HepG2 (cell line): Measurements from ENCODE around the gene CPVL. TPM values are rescaled to one million over a fixed set of nuclear protein-coding genes. Genes with fewer than 3 reads are reported as not detected.

Experiments
- HIVEP1 ChIP-seq: sonication (generic); formaldehyde crosslinking; IDR thresholded peaks from 2 replicates; pipeline ENCODE4 v1.4.0; 2020; ENCODE audit warnings: mild to moderate bottlenecking, missing genetic modification reagents
- MED13 ChIP-seq: sonication (generic); formaldehyde crosslinking; IDR thresholded peaks from 2 replicates; pipeline ENCODE4 v1.5.0; 2020; ENCODE audit warnings: missing genetic modification reagents
- MED8 ChIP-seq: sonication (generic); formaldehyde crosslinking; IDR thresholded peaks from 2 replicates; pipeline ENCODE4 v1.8.1; 2023; ENCODE audit warnings: mild to moderate bottlenecking, missing genetic modification reagents; ENCODE audit not compliant: insufficient replicate concordance
- NR2F6 ChIP-seq, 2 experiments: IDR thresholded peaks; 2 replicates each; pipeline ENCODE4 v1.6.1; 2016; ENCODE audit warnings: antibody characterized with exemption in 1 of 2, mild to moderate bottlenecking in 1 of 2
- ZBTB3 ChIP-seq: sonication (generic); formaldehyde crosslinking; IDR thresholded peaks from 2 replicates; pipeline ENCODE4 v1.4.0; 2020; ENCODE audit warnings: low read depth, mild to moderate bottlenecking, moderate library complexity, missing genetic modification reagents, borderline replicate concordance
- ZNF781 ChIP-seq: sonication (generic); formaldehyde crosslinking; IDR thresholded peaks from 2 replicates; pipeline ENCODE4 v1.5.1; 2020; ENCODE audit warnings: borderline replicate concordance, mild to moderate bottlenecking, missing genetic modification reagents; ENCODE audit errors: not compliant biosample characterization
- polyA plus RNA-seq, 8 experiments: library from polyadenylated mRNA; depleted of rRNA in 3 of 8; stranded (reverse) in 7 of 8; unstranded in 1 of 8; fragments of >200 nt; fragmentation: Illumina TruSeq in 4 of 8; extraction: Trizol in 4 of 8; gene quantifications; 2 replicates each; pipeline versions ENCODE4 v1.2.1 to v1.2.3, GENCODE V29; 2011 to 2016; ENCODE audit warnings: low read depth in 4 of 8, missing spikeins in 1 of 8, mixed read lengths in 1 of 8; ENCODE audit not compliant: insufficient read depth in 1 of 8
- total RNA-seq, 5 experiments: library from RNA; depleted of rRNA; stranded (reverse); fragments of >200 nt; fragmentation: Illumina TruSeq; extraction: Trizol; gene quantifications; 2 replicates each; pipeline ENCODE4 v1.2.3, GENCODE V29; 2016; ENCODE audit warnings: low read depth in 1 of 5
- TF ChIP-seq, protein P1 (sequence below): sonication (generic); formaldehyde crosslinking; IDR thresholded peaks from 2 replicates; pipeline ENCODE4 v1.5.0; 2020; ENCODE audit warnings: missing genetic modification reagents
- TF ChIP-seq, protein P2 (sequence below): sonication (generic); formaldehyde crosslinking; IDR thresholded peaks from 2 replicates; pipeline ENCODE4 v1.8.0; 2022; ENCODE audit warnings: mild to moderate bottlenecking, missing genetic modification reagents
- TF ChIP-seq, protein P3 (sequence below): fragments of 450-650 bp; IDR thresholded peaks from 2 replicates; pipeline ENCODE4 v1.6.1; 2017
- TF ChIP-seq, protein P4 (sequence below): sonication (generic); formaldehyde crosslinking; IDR thresholded peaks from 2 replicates; pipeline ENCODE4 v1.9.0; 2021; ENCODE audit warnings: mild to moderate bottlenecking, missing genetic modification reagents
- TF ChIP-seq, protein P5 (sequence below): sonication (generic); formaldehyde crosslinking; IDR thresholded peaks from 2 replicates; pipeline ENCODE4 v1.5.1; 2020; ENCODE audit warnings: missing genetic modification reagents, mild to moderate bottlenecking, borderline replicate concordance
- TF ChIP-seq, protein P6 (sequence below): sonication (generic); formaldehyde crosslinking; IDR thresholded peaks from 2 replicates; pipeline ENCODE4 v1.5.1; 2020; ENCODE audit warnings: mild to moderate bottlenecking, missing genetic modification reagents, moderate library complexity

Gene CPVL
- total and polyA plus RNA-seq, 2 of the 13 experiments (the other 11 are each of a cell fraction or from before 2014, with no cell fraction given): 59.2 to 294 TPM

DNA sequence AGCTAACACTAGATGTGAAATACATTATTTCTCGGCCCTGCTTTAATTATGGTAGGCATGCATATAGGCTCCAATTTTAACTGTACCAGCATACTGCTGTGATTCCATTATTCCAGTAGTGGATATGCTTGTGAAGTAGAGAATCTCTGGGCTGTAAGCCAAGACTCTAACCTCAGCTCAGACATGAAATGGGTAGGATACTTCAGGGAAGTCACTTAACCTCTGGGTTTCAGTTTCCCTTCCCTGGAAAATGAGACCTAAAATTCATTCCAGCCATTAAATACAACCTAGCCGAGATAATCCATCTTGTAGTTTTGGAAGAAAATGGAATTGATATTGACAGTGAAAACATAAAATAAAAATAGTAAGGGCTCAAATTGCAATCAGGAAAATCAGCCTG lies 128.6 kb downstream of the CPVL start (continued):
- TF ChIP-seq NR2F6 (IDR thresholded peaks at IDR 0.05) (no peak), NR2F6 (CRISPR knock-in tag; IDR thresholded peaks at IDR 0.05) (no peak), ZBTB3 (no peak), MED13 (CRISPR knock-in tag) (no peak), MED8 (CRISPR knock-in tag) (no peak), HIVEP1 (CRISPR knock-in tag) (no peak), ZNF781 (CRISPR knock-in tag) (no peak)
- TF ChIP-seq, protein P1, sequence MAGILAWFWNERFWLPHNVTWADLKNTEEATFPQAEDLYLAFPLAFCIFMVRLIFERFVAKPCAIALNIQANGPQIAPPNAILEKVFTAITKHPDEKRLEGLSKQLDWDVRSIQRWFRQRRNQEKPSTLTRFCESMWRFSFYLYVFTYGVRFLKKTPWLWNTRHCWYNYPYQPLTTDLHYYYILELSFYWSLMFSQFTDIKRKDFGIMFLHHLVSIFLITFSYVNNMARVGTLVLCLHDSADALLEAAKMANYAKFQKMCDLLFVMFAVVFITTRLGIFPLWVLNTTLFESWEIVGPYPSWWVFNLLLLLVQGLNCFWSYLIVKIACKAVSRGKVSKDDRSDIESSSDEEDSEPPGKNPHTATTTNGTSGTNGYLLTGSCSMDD (CRISPR knock-in tag): no peak
- TF ChIP-seq, protein P2, sequence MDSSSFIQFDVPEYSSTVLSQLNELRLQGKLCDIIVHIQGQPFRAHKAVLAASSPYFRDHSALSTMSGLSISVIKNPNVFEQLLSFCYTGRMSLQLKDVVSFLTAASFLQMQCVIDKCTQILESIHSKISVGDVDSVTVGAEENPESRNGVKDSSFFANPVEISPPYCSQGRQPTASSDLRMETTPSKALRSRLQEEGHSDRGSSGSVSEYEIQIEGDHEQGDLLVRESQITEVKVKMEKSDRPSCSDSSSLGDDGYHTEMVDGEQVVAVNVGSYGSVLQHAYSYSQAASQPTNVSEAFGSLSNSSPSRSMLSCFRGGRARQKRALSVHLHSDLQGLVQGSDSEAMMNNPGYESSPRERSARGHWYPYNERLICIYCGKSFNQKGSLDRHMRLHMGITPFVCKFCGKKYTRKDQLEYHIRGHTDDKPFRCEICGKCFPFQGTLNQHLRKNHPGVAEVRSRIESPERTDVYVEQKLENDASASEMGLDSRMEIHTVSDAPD (CRISPR knock-in tag): no peak
- TF ChIP-seq, protein P3, sequence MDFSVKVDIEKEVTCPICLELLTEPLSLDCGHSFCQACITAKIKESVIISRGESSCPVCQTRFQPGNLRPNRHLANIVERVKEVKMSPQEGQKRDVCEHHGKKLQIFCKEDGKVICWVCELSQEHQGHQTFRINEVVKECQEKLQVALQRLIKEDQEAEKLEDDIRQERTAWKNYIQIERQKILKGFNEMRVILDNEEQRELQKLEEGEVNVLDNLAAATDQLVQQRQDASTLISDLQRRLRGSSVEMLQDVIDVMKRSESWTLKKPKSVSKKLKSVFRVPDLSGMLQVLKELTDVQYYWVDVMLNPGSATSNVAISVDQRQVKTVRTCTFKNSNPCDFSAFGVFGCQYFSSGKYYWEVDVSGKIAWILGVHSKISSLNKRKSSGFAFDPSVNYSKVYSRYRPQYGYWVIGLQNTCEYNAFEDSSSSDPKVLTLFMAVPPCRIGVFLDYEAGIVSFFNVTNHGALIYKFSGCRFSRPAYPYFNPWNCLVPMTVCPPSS: no peak
- TF ChIP-seq, protein P4, sequence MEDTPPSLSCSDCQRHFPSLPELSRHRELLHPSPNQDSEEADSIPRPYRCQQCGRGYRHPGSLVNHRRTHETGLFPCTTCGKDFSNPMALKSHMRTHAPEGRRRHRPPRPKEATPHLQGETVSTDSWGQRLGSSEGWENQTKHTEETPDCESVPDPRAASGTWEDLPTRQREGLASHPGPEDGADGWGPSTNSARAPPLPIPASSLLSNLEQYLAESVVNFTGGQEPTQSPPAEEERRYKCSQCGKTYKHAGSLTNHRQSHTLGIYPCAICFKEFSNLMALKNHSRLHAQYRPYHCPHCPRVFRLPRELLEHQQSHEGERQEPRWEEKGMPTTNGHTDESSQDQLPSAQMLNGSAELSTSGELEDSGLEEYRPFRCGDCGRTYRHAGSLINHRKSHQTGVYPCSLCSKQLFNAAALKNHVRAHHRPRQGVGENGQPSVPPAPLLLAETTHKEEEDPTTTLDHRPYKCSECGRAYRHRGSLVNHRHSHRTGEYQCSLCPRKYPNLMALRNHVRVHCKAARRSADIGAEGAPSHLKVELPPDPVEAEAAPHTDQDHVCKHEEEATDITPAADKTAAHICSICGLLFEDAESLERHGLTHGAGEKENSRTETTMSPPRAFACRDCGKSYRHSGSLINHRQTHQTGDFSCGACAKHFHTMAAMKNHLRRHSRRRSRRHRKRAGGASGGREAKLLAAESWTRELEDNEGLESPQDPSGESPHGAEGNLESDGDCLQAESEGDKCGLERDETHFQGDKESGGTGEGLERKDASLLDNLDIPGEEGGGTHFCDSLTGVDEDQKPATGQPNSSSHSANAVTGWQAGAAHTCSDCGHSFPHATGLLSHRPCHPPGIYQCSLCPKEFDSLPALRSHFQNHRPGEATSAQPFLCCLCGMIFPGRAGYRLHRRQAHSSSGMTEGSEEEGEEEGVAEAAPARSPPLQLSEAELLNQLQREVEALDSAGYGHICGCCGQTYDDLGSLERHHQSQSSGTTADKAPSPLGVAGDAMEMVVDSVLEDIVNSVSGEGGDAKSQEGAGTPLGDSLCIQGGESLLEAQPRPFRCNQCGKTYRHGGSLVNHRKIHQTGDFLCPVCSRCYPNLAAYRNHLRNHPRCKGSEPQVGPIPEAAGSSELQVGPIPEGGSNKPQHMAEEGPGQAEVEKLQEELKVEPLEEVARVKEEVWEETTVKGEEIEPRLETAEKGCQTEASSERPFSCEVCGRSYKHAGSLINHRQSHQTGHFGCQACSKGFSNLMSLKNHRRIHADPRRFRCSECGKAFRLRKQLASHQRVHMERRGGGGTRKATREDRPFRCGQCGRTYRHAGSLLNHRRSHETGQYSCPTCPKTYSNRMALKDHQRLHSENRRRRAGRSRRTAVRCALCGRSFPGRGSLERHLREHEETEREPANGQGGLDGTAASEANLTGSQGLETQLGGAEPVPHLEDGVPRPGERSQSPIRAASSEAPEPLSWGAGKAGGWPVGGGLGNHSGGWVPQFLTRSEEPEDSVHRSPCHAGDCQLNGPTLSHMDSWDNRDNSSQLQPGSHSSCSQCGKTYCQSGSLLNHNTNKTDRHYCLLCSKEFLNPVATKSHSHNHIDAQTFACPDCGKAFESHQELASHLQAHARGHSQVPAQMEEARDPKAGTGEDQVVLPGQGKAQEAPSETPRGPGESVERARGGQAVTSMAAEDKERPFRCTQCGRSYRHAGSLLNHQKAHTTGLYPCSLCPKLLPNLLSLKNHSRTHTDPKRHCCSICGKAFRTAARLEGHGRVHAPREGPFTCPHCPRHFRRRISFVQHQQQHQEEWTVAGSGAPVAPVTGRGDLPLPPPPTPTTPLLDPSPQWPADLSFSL: no peak
- TF ChIP-seq, protein P5, sequence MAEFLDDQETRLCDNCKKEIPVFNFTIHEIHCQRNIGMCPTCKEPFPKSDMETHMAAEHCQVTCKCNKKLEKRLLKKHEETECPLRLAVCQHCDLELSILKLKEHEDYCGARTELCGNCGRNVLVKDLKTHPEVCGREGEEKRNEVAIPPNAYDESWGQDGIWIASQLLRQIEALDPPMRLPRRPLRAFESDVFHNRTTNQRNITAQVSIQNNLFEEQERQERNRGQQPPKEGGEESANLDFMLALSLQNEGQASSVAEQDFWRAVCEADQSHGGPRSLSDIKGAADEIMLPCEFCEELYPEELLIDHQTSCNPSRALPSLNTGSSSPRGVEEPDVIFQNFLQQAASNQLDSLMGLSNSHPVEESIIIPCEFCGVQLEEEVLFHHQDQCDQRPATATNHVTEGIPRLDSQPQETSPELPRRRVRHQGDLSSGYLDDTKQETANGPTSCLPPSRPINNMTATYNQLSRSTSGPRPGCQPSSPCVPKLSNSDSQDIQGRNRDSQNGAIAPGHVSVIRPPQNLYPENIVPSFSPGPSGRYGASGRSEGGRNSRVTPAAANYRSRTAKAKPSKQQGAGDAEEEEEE (CRISPR knock-in tag): no peak
- TF ChIP-seq, protein P6, sequence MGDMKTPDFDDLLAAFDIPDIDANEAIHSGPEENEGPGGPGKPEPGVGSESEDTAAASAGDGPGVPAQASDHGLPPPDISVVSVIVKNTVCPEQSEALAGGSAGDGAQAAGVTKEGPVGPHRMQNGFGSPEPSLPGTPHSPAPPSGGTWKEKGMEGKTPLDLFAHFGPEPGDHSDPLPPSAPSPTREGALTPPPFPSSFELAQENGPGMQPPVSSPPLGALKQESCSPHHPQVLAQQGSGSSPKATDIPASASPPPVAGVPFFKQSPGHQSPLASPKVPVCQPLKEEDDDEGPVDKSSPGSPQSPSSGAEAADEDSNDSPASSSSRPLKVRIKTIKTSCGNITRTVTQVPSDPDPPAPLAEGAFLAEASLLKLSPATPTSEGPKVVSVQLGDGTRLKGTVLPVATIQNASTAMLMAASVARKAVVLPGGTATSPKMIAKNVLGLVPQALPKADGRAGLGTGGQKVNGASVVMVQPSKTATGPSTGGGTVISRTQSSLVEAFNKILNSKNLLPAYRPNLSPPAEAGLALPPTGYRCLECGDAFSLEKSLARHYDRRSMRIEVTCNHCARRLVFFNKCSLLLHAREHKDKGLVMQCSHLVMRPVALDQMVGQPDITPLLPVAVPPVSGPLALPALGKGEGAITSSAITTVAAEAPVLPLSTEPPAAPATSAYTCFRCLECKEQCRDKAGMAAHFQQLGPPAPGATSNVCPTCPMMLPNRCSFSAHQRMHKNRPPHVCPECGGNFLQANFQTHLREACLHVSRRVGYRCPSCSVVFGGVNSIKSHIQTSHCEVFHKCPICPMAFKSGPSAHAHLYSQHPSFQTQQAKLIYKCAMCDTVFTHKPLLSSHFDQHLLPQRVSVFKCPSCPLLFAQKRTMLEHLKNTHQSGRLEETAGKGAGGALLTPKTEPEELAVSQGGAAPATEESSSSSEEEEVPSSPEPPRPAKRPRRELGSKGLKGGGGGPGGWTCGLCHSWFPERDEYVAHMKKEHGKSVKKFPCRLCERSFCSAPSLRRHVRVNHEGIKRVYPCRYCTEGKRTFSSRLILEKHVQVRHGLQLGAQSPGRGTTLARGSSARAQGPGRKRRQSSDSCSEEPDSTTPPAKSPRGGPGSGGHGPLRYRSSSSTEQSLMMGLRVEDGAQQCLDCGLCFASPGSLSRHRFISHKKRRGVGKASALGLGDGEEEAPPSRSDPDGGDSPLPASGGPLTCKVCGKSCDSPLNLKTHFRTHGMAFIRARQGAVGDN: no peak
